ENCODE data around the gene ADCK2.
"Not testable (repeated sequence)": the region's sequence is repeated elsewhere in the genome, so short reads cannot be mapped to it uniquely, and the experiment has no call there.

ADCK2 gene

DNA sequence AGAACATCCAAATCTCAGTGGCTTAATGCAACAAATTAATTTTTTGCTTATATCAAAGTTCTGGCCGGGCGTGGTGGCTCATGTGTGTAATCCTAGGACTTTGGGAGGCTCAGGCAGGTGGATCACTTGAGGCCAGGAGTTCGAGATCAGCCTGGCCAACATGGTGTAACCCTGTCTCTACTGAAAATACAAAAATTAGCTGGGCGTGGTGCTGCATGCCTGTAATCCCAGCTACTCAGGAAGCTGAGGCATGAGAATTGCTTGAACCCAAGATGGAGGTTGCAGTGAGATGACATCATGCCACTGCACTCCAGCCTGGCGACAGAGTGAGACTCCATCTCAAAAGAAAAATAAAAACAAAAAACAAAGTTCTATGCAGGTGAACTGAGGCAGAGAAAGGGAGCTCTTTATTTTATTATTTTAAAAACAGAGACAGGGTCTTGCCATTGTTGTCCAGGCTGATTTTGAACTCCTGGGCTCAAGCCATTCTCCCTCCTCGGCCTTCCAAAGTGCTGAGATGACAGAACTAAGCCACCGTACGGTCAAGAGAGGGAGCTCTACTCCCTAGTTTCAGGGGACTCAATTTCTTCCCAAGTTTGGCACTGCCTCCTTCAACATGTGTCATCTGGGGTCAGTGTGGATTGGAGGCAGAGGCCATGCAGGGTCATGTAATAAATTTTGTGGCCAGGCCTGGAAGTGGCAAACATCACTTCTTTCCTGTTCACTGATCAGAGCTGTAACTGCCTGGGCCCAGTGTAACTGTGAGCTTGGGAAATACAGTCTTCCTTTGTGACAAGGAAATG lies 2.4 kb downstream of the ADCK2 start:
- no peak for FAIRE-seq

DNA sequence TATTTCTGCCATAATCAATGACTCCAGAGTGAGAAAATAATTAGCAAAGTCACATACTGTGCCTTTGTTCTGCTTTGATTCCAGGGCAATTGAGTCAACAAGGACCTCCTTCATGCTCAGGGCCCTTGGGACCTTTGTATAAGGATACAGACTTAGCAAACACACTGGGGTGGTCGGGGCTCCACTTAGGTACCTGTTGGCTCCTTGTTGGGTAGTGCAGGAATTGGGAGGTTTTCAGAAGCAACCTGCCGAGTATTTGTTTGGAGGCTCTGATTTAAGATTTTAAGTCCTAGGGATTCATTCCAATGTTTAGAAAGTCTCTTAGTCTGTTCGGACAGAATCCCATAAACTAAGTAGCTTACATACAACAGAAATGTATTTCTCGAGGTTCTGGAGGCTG lies 3.0 kb downstream of the ADCK2 start:
- no peak for FAIRE-seq

DNA sequence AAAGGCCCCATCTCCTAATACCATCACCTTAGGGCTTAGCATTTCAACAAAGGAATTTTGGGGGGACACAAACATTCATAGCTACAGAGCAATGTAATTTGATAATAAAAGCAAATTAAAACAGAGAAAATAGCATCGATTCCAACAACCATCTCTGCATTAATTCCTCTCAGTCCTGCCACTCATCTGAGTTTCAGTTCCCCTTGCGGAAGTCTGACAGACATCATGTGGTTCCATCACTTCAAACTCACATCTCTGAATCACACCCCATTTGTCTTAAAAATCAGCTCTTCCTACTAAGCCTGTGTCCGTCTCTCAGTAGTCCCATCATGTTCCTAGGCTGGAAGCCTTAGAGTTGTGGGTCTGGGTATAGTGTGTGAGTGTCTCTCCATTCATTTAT lies 3.6 kb downstream of the ADCK2 start:
- no peak for FAIRE-seq

DNA sequence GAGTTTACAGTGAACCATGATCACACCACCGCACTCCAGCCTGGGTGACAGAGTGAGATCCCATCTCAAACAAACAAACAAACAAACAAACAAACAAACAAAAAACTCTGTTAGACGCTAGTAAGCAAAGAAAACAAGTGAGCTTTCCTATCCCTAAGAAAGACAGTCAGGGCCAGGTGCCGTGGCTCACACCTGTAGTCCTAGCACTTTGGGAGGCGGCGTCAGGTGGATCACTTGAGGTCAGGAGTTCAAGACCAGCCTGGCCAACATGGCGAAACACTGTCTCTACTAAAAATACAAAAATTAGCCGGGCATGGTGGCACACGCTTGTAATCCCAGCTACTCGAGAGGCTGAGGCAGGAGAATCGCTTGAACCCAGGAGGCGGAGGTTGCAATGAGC lies 4.2 kb downstream of the ADCK2 start:
- not testable (repeated sequence) for FAIRE-seq

DNA sequence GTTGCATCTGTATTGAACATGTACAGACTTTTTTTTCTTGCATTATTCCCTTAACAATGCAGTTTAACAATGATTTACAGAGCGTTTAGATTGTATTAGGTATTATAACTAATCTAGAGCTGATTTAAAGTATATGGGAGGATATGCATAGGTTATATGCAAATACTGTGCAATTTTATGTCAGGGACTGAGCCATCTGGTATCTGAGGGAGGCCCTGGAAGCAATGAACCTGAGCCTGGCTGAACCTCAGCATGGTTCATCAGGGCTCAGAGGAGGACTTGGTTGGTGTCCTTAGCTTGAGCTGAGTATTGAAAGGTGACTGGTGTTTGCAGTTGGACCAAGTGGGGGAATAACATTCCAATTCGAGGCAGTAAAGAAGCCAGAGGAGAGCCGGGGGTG lies 4.8 kb downstream of the ADCK2 start:
- FAIRE-seq = no peak

DNA sequence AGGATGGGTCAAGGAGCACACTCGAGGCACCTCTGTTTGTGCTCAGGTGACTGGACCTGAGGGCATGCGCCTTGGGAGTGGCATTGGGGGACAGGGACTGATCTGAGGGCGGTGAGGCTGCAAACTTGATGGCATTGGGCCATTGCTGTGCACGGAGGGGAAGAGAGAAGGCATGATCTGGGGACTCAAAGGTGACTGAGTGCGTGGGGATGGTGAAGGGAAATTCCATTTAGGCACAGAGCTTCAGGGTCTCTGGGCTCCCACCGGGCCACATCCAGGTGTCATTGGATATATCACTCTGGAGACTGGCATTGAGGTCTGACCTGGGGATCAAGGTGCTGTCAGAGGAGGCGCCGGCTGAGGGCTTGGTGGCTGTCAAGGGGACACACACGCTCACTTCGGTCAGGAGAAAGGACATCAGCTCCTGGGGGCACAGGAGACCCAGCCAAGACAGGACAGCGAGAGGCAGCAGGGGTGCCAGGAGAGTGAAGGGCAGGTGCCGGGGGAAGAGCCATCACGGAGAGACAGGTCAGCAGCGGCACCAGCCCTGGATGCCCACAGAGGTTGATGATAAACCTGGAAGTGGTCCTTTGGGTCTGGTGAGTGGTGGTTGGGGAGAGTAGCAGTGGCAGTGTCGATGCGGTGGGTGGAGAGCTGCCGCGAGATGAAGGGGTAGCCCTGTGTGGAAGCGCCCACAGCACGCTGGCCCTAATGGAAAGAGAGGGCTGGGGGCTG lies 5.5 kb downstream of the ADCK2 start:
- FAIRE-seq = no peak

DNA sequence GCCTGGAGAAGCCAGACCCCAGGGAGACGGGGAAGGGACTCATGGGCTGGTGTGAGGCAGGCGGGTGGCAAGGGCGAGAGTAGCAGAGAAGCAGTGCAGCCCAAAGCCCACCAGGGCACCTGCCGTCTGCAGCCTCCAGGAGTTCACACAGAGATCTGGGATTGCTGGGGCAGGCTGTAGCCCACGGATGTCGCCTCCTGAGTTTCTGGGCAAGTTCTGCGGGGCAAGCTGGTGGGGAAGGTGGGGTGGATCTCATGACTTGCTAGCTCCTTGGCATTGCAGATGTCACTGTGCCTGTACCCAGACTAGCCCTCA lies 6.0 kb downstream of the ADCK2 start:
- no peak for FAIRE-seq

DNA sequence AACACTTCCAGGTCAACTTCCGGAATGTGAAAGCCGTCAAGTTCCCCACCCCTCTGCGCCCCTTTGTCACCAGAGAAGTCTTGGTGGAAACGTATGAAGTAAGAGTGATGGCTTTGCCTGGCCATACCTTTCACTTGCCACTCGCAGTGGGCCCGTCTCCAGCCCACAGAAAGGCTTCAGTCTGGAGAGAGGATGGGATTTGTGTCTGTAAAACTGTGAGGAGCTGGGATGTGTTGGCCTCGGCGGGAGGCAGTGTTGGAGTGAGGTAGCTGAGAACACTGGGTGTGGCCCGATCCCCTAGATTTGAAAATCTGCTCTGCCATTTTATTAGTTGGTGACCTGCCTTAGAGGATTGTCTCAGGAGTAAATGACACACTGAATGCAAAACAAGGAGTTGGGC lies 6.4 kb downstream of the ADCK2 start:
- no peak for FAIRE-seq

DNA sequence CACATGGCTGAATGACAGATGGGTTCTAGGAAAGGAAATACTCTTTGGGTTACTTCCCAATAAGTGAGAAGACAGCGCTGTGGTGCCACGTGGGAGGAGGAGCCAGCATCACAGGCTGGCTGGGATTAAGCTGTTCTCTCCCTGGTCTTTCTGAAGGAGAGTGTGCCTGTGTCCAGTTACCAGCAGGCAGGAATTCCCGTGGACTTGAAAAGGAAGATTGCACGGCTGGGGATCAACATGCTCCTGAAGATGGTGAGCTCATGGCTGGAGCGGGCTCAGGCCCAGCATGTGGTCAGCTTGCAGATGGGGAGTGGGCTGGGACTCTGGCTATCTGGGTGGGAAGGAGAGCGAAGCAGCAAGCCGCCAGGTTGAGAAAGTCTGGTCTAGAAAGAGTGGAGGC lies 8.1 kb downstream of the ADCK2 start:
- no peak for FAIRE-seq

DNA sequence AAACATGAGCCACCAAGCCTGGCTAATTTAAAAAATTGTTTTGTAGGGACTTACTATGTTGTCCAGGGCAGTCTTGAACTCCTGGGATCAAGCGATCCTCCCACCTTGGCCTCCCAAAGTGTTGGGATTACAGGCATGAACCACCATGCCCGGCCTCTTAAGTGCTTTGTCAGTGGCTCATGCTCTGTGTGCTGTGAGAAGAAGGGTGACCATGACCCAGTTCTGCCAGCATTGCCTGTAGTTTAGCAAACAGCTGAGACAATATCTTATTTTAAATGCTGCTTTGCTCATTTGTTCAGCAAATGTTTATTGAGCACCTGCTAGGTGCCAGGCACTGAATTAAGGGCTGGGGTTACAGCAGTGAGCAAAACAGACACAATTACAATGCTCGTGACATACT lies 9.0 kb downstream of the ADCK2 start:
- no peak for FAIRE-seq

DNA sequence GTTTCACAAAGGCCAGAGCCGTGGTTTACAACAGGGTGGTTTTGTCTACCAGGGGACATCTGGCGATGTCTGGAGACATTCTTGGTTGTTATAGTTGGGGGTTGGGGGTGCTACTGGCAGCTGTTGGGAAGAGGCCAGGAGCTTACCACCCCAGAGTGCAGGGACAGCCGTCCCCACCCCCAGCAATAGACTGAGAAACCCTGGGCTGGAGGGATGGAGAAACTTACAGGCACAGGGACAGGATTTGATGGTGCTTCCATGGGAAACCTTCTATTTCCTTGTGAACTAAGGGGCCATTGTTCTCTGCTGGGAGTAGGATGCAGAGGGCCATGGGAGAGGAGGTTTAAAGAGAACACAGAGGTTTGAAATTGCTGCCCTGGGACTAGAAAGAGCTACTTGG lies 10.9 kb downstream of the ADCK2 start:
- no peak for FAIRE-seq

DNA sequence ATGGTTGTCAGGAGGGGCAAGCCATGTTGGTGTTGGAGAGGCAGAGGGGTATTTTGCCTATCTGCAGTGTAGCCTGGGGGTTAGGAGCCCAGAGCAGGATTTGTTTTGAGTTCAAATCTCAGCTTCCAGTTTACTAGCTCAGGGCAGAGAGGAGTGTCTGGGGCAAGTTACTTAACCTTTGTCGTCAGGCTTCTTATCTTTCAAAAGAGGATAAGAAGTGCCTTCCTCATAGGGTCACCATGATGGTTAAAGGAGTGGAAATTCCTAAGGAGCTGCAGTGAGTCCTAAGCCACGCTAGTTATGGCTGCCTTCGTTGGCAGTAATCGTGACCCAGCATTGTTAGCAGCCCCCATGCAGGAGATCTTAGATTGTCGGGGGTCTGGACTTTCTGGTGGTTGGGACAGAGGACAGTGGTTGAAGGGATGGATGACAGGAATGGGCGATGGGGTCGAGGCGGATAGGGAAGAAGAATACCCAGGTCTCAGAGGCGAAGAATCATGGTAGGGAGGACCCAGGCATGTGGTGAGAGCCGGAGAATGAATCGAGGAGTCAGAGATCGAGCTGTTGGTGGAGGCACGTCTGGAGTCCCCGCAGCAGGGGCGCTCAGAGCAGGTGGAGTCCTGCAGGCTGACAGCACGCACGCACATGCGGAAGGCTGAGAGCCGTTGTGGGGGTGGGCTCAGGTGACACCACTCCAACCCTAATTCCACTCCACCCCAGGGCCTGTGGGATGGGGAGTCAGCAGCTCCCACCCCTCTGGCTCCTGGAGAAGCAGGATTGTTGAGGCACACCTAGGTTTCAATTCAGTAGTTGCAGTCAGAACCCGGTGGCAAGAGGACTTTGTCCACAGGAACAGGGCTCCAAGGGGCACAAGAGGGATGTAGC lies 11.6 kb downstream of the ADCK2 start:
- no peak for FAIRE-seq

DNA sequence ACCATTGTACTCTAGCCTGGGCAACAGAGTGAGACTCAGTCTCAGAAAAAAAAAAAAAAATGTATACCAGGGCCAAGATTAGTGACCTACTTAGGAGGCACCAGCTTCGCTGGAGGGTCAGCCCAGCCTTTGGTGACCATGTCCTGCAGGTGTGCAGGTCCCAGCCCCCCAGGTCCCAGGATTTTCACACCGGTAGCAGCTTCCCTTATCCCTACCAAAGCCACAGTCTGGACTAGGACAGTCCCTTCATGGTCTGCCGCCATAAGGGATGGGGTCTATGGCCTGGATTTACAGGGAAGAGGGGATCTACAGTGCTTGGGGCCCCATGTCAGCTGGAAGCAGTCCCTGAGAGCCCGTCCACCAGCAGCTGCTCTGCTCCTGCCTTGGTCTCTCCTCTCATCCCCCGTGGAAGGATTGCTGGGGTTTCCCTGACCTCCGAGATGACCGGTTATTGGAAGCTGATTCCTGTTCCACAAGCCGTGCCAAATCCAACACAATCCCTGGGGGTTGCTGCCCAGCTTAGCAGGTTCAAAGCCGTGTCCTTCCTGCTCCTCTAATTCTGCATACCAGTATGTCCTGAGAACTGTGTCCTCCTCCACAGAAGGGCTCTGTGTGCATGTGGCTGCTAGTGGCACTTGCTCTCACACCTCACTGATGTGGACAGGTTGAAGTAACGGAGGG lies 12.8 kb downstream of the ADCK2 start:
- no peak for FAIRE-seq

DNA sequence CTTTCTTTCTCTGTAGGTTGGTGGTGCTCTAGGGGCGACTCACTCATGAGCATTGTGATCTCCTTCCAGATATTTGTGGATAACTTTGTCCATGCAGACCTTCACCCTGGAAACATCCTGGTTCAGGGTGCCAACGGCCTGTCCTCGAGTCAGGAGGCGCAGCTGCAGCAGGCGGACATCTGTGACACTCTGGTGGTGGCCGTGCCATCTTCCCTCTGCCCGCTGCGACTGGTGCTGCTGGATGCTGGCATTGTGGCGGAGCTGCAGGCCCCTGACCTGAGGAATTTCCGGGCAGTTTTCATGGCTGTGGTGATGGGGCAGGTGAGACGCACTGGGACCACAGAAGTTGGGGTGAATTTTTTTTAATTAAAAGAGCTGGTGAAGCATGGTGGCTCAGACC lies 14.2 kb downstream of the ADCK2 start:
- no peak for FAIRE-seq

DNA sequence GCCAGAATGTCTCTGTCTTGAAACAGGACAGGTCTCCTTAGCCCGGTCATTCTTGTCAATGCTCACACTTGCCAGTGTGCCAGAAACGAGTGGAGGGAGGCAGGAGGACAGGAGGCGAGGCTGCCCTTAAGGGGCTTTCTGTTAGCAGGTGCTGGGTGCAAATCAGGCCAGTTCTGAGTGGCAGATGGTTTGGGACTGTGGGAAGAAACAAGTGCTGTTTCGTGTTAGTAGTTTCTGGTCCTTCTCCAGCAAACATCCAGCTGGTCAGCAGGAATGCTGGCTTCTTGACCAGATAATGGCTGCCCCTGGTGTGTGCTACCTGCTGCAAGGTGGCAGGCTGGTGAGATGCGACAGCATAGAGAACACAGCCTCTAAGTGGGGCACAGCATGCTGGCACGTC lies 15.6 kb downstream of the ADCK2 start:
- no peak for FAIRE-seq

DNA sequence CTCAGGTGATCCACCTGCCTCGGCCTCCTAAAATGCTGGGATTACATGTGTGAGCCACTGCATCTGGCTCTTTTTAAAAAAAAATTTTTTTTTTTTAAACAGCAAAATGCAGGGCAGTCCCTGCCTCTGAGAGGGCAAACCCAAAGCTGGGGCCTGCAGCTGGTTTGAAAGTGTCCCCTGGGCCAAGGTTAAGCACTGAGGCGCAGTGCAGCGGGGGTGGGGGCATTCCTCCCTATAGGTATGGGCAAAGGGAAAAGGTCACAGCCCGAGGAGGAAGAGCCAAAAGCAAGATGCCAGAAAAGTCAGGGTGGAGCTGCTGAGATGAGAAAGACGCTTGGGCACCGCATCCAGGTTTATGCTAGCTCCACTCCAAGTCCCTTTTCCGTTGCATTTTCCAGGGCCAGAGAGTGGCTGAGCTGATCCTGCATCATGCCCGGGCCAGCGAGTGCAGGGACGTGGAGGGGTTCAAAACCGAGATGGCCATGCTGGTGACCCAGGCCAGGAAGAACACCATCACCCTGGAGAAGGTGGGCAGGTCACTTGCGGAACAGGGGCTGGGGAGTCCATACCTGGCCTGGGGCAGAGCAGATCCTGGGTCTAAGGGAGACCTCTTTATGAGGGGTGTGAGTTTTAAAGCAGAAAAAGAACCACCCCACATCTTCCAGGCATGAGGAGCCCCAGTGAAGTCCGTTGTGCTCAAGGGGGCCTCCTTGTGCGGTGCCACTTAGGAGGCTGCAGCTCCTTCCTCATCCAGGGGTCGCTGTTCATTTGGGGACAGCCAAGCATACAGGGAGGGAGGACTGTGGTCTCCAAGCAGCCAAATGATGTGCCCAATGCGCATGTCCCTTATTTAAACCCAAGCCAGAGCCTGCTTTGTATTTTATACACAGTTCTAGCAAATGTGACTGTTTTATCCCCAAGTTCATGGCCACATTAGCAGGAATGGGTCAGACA lies 16.7 kb downstream of the ADCK2 start:
- FAIRE-seq = no peak

DNA sequence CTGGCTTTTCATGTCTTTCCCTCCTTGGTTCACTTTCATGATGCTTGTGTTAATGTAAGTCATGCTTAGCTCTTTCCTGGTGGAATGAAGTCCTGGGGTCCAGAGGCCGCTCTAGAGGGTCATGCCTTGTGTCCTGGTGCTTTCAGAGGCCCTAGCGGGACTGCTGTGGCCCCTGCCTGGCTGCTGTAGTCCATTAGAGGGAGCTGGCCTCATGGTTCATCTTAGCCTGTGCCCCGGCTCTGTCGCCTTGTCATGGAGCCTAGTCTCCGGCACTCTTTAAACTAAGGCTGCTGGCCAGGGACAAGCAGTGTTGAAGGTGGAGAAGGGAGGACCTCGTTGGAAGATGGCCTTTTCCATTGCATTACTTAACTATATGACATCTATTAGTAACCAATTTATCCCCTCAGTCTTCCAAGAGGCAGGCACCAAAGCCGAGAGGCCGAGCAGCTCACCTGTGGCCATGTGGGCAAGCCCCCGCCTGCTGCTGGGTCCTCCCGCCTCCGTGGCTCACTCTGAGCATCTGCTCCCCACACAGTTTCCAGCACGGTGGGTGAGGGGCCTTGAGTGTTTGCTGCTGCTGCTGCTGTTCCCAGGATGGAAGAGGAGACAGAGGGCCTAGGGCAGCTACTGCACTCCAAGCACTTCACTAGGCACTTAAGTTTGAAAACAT lies 18.8 kb downstream of the ADCK2 start:
- no peak for FAIRE-seq

DNA sequence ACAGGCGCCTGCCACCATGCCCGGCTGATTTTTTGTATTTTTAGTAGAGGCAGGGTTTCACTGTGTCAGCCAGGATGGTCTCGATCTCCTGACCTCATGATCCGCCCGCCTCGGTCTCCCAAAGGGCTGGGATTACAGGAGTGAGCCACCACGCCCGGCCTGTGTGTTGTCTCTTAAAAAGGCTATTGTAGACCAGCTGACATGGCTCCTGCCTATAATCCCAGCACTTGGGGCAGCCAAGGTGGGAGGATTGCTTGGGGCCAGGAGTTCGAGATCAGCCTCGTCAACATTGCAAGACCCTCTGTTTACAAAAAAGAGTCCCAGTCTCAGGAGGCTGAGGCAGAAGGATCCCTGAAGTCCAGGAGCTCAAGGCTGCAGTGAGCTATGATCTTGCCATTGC lies 21.1 kb downstream of the ADCK2 start:
- not testable (repeated sequence) for FAIRE-seq

DNA sequence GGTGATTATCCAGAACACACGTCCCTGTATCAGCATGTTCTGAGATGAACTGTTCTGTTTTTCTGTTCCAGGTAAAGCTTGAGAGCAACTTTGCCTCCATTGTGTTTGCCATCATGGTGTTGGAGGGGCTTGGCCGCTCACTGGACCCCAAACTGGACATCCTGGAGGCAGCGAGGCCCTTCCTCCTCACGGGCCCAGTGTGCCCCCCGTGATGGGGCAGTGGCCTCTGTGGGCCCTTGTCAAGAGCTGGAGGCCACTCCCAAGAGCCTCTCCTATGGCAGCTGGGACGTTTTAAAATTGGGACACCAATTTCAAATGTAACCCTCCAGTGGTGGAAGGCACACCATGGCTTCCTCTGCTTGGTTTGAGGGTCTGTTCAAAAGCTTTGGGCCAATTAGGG lies 21.8 kb downstream of the ADCK2 start:
- no peak for FAIRE-seq

DNA sequence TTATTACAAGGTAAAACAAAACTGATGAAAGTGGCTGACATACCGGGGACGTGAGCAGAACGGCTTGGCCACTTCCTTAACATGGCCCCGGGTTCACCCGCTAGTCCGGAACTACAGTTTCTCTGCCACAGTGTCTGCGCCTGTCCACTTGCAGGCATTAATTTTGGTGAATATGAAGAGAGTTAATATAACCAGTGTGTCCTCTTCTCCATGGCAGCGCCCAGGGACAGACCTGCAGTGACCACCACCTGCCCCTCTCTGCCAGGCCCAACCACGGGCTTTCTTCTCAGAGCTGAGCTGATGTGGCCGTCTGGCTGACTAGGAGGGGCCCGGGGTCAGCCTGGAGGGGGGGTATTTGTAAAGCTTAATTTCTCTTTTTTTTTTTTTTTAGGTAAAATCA lies 22.6 kb downstream of the ADCK2 start:
- FAIRE-seq = no peak

DNA sequence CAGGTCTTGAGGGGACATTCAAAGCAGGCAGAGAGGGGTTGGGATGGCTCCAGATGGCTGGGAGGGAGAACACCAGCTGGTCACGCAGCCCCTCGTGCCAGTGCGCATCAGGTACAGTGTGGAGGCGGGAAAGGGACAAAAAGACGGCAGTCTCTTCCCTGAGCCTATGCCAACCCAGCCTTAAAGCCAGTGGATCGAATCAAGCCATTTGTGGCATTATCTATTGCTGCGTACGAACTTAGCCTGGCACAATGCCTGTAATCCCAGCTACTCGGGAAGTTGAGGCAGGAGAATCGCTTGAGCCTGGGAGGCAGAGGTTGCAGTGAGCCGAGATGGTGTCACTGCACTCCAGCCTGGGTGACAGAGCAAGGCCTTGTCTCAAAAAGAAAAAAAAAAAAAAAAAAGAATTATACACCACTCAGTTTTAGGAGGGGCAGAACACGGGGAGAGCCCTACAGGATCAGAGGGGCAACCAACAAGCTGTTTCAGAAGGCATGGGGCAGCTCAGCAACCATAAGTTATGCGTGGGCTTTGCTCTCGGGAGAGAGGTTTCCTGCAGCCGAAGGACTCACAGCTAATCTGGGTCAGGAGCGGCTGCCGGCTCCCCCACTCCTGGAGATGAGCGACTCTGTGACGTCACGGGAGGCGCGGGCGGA lies 23.4 kb downstream of the ADCK2 start:
- FAIRE-seq = no peak

All from TTC549 (cell line).